OCI-LY3 (cell line): ENCODE results near the gene CTNNBL1.

Experiments used
- EZH2phosphoT487 ChIP-seq: fragments of 200-600 bp; shearing (Covaris generic); IDR thresholded peaks from 2 replicates; pipeline ENCODE4 v1.6.1; 2018; ENCODE audit warnings: antibody characterized with exemption, mixed run types, low read depth
- TF ChIP-seq, protein P1 (sequence below): fragments of 200-600, 300-600 bp; sonication (generic); IDR thresholded peaks from 2 replicates; pipeline ENCODE4 v1.5.1; 2014; ENCODE audit warnings: antibody characterized with exemption, low read length, low read depth

DNA sequence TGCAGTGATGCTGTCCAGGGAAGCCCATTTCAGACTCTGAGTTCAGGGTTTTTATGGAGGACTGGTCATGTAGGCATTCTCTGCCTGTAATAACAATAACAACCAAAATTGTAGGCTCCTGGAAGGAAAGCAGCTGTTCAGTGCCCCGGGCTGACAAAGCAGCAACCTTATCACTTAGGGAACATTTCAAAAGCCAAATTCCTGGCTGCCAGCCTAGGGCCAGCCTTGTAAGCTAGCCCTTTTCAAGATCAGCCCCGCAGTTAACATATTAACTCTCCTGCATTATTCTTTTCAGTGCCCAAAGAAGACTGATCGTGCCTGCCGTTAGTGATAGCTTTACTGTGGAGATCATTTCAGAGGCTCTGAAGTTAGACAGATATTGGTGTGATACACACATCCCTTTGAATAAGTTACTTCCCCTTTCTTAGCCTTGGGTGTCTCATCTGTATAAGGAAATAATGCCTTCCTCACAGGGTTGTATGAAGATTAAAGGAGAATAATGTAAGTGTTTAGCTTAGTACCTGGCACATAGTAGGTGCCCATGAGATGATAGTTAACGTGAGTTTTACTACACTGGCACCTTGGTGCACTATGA, 44.1 kb downstream of the CTNNBL1 start:
- TF ChIP-seq, protein P1, sequence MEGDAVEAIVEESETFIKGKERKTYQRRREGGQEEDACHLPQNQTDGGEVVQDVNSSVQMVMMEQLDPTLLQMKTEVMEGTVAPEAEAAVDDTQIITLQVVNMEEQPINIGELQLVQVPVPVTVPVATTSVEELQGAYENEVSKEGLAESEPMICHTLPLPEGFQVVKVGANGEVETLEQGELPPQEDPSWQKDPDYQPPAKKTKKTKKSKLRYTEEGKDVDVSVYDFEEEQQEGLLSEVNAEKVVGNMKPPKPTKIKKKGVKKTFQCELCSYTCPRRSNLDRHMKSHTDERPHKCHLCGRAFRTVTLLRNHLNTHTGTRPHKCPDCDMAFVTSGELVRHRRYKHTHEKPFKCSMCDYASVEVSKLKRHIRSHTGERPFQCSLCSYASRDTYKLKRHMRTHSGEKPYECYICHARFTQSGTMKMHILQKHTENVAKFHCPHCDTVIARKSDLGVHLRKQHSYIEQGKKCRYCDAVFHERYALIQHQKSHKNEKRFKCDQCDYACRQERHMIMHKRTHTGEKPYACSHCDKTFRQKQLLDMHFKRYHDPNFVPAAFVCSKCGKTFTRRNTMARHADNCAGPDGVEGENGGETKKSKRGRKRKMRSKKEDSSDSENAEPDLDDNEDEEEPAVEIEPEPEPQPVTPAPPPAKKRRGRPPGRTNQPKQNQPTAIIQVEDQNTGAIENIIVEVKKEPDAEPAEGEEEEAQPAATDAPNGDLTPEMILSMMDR: no peak
- no peak for TF ChIP-seq EZH2phosphoT487
